22Rv1 (cell line): ENCODE results near the gene NDNF.

Experiments used
- H3K27ac ChIP-seq: fragments of 450-650 bp; 2 replicates; pipeline ENCODE4 v1.5.1; 2017
- ZFX ChIP-seq: fragments of 450-650 bp; IDR thresholded peaks from 2 replicates; pipeline ENCODE4 v1.6.1; 2017; ENCODE audit warnings: antibody characterized with exemption, borderline replicate concordance
- TF ChIP-seq, protein P1 (sequence below): fragments of 450-650 bp; IDR thresholded peaks from 2 replicates; pipeline ENCODE4 v1.5.1; 2017; ENCODE audit warnings: mild to moderate bottlenecking

The NDNF gene, protein sequence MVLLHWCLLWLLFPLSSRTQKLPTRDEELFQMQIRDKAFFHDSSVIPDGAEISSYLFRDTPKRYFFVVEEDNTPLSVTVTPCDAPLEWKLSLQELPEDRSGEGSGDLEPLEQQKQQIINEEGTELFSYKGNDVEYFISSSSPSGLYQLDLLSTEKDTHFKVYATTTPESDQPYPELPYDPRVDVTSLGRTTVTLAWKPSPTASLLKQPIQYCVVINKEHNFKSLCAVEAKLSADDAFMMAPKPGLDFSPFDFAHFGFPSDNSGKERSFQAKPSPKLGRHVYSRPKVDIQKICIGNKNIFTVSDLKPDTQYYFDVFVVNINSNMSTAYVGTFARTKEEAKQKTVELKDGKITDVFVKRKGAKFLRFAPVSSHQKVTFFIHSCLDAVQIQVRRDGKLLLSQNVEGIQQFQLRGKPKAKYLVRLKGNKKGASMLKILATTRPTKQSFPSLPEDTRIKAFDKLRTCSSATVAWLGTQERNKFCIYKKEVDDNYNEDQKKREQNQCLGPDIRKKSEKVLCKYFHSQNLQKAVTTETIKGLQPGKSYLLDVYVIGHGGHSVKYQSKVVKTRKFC

DNA sequence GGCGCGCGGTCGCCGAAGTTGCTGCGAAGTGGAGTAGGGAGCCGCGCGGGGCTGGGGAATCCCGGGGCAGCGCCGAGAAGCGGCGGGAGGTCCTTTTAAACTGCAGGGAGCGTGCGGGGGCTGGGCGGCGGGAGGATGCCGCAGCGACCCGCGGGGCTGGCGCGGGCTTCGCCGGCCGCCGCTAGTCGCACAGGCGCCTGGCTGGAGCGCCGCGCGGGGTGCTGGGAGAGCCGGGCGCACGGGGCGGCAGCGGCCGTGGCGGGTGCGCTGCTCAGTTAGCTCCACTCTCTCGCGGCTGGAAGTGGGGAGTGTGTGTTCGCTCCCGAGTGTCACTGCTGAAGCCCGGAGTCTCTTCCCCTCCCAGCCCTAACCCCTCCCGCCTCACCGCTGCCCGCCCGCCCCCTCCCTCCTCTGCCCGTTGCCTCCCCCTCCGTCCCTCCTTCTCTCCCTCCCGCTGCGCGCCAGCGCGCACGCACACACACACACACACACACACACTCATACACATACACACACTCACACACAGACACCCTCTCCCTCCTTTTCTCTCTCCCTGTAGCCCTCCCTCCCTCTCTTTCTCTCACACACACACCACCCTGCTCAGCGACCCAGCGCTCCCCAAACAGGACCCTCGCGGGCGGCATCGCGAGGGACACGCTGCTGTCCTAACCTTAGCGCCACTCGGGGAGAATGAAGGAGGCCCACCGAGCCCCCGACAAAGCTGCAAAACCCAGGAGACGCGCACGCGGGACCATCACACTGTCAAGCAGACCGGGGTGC is at the start of gene NDNF:
Gene NDNF, minus strand, starts transcription at position 312 of the 780 bp plus-strand sequence. CDS start 26,698 bp downstream, outside the sequence.
- peak within 1 kb of the TSS; percentile 67 for H3K27ac ChIP-seq

DNA sequence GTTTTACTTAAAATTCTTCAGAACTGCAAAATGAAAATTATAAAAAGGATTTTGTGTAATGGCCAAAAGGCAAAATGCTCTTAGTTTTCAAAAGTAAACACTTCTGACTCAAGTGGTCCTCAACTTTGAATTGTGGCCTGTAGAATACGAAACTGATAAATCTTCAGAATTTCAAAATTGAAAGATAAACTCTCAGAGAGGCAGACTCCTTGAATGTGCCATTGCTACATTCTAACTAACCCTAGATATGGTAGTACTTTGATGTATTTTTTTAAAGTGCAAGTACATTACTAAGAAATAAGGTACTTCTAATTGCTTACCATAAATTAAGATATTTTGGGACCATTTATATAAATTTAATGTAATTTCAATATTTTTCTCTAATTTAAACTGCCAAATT is 47.4 kb upstream of the NDNF start:
- H3K27ac ChIP-seq = no peak overlapping the region
- TF ChIP-seq, protein P1, sequence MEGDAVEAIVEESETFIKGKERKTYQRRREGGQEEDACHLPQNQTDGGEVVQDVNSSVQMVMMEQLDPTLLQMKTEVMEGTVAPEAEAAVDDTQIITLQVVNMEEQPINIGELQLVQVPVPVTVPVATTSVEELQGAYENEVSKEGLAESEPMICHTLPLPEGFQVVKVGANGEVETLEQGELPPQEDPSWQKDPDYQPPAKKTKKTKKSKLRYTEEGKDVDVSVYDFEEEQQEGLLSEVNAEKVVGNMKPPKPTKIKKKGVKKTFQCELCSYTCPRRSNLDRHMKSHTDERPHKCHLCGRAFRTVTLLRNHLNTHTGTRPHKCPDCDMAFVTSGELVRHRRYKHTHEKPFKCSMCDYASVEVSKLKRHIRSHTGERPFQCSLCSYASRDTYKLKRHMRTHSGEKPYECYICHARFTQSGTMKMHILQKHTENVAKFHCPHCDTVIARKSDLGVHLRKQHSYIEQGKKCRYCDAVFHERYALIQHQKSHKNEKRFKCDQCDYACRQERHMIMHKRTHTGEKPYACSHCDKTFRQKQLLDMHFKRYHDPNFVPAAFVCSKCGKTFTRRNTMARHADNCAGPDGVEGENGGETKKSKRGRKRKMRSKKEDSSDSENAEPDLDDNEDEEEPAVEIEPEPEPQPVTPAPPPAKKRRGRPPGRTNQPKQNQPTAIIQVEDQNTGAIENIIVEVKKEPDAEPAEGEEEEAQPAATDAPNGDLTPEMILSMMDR = no peak
- no peak for TF ChIP-seq ZFX

More for the DNA sequence above, at the start of gene NDNF:
- no peak for TF ChIP-seq ZFX
- TF ChIP-seq, protein P1 = no peak

DNA sequence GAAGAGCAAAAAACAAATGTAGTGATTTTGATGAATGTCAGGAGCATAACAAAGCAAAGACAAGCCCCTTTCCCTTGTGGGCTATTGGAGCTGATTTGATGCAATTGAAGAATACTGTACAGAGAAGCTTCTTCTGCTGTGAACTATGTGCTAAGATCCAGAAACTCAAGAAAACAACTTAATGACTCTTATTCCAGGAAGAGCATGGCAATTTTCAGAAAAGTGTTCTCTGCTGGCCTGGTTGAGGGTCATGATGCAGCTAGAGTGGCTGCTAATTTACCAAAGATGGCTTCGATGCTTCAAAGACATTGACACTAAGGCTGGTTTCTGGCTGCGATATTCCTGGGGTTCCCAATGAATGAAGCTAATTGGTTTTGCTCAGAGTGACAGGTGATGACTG is 46.0 kb upstream of the NDNF start:
- TF ChIP-seq, protein P1 = no peak
- no peak for TF ChIP-seq ZFX
- H3K27ac ChIP-seq = no peak overlapping the region

DNA sequence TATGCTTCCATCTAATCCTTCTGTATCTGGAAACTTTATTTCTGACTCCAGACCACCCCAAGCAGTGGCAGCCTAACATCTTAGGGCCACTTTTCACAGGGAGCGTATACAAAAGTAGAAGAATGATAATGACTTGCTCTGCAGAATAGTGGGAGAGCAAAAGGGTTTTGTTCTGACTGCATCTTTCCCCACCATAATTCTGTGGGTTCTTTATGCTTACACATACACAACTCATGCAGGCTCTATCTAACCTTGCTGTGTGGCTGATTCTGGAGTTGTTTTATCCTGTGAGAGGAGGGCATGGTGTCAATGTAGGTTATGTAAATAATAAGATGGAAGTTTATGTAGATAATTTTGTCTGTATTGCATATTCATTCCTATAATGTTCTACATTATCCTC is 42.4 kb upstream of the NDNF start:
- TF ChIP-seq, protein P1 = no peak
- TF ChIP-seq ZFX = no peak
- H3K27ac ChIP-seq = no peak overlapping the region

DNA sequence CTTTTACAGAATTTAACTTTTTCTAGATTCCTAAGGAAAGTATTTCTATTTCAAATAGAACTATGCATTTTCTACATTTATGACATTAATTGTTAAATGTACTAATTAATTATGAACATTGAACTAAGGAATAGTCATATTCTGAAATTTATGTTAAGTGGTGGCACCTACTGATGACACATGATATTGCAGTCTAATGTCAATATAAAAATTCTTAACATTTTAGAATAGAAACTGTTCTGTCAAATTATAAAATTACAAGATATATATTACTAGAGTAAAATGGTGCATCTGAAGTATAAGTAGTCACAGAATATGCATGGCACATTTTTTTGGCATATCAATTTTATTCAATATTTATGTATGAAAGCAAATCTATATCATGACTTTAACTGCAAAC is 40.2 kb upstream of the NDNF start:
- TF ChIP-seq, protein P1 = peak; percentile 65
- TF ChIP-seq ZFX = no peak
- H3K27ac ChIP-seq = no peak overlapping the region

DNA sequence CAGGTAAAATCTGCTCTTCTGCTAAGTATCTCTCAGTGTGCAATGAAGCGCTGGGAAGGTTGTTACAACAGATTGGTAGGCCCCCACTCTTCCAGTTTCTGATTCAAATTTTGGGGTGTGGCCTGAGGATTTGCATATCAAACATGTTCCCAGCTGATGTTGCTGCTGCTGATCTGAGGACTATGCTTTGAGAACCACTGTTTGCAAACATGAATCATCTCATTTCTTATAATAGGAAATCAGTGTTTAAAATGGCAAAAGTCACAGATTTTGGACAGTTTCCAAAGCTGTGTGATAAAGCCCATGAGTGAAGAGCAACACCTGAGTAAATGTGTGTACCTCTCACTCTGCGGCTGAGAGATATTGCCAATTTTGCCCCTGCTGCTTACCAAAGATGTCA is 36.2 kb upstream of the NDNF start:
- no peak overlapping the region for H3K27ac ChIP-seq
- TF ChIP-seq, protein P1 = no peak
- TF ChIP-seq ZFX = no peak
